Right cardiac atrium (tissue), 5 donors: ENCODE data around the gene SPG21. TPM values are rescaled to one million over a fixed set of nuclear protein-coding genes. Genes with fewer than 3 reads are reported as not detected.
"Not testable (repeated sequence)": the region's sequence is repeated elsewhere in the genome, so short reads cannot be mapped to it uniquely, and the experiment has no call there.

Experiments
- ATAC-seq, 2 donors: fragments of 200-7000 bp; cut with Tn5 transposase; one replicate each; pipeline versions ENCODE4 v1.8.0 to v1.9.1; 2020; ENCODE audit warnings: moderate library complexity in 2 of 2, mild to moderate bottlenecking in 1 of 2
- DNase-seq, 3 donors: peaks; one replicate each; pipeline ENCODE4 v3.0.0-alpha.2; 2020
- H3K27ac ChIP-seq: one replicate; pipeline ENCODE4 v1.5.1; 2013; ENCODE audit warnings: mild to moderate bottlenecking, low read length, control low read depth, moderate library complexity
- H3K27me3 ChIP-seq: one replicate; pipeline ENCODE4 v1.6.1; 2013; ENCODE audit not compliant: control insufficient read depth, insufficient read depth
- H3K4me1 ChIP-seq: one replicate; pipeline ENCODE4 v1.6.1; 2013; ENCODE audit warnings: low read length; ENCODE audit not compliant: control insufficient read depth, insufficient read depth
- H3K4me3 ChIP-seq: one replicate; pipeline ENCODE4 v1.5.1; 2013; ENCODE audit warnings: low read length, control low read depth
- H3K9me3 ChIP-seq: one replicate; pipeline ENCODE4 v1.6.1; 2013; ENCODE audit warnings: low read length; ENCODE audit not compliant: control insufficient read depth
- WGBS: extraction: QIAGEN DNeasy Blood & Tissue Kit; methylation state at CpG from one replicate; pipeline ENCODE4 v1.1.7; 2013; 5-methylcytosine and 5-hydroxymethylcytosine counted together
- intact Hi-C, 4 donors: fragments of 100-400 bp; cut with DNase I; formaldehyde crosslinking; loops; one replicate each; pipeline versions ENCODE4 v1.11.0 to v1.14.0; 2022 to 2023
- polyA plus RNA-seq: library from polyadenylated mRNA; stranded (reverse); fragments of 200-250 nt; gene quantifications from one replicate; pipeline ENCODE4 v1.2.3, GENCODE V29; 2013
- total RNA-seq, 4 donors: library from RNA; stranded (reverse); fragmentation: NEBNext Ultra II Directional; extraction: Animal tissue kit (Norgen Biotek cat#: 25700); gene quantifications; one replicate each; pipeline ENCODE4 v1.2.1, GENCODE V29; 2021
- donor health status: healthy with polysubstance abuse.
- donor health status: DM: no; HTN: yes; CAD: no.
- donor health status: DM: no; HTN: no; CAD: no.
- donor health status: DM: no; HTN: yes; CAD: no; lungs with severe emphysema.
- donor health status: DM: yes; HTN: yes; CAD: no.

SPG21 gene
- total and polyA plus RNA-seq, 5 donors: 49.8 to 59.3 (median 54.4) TPM

DNA sequence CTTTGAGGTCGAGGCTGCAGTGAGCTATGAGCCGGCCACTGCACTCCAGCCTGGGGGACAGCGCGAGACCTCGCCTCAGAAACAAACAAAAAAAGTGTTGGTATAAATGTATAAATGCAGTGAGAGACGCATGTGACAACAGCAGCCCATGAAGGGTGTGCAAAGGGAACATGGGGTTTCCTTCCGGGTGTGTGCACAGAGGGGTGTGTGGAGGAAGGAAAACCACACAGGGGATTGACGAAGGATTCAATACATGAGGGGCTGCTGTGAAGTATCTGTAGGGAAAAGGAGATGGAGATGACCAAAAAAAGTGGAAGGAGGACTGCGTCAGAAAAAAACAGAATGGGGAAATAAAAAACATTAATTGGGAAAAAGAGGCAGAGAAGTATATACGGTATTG lies 38.6 kb upstream of the SPG21 start:
- no peak overlapping the region for H3K27ac ChIP-seq
- intact Hi-C loops: no loop called here
- H3K4me1 ChIP-seq: peaks cover 7% of the 10 kb centered on the region
- WGBS: 54% methylated on average over 10 of the region's 10 CpGs
- DNase-seq (no peak), ATAC-seq (peak in 1 of 2 donors; percentile 9)
- H3K27me3 ChIP-seq: no peaks in the 10 kb centered on the region
- no peaks in the 10 kb centered on the region for H3K9me3 ChIP-seq
- peak overlapping the region; percentile 75 for H3K4me3 ChIP-seq

DNA sequence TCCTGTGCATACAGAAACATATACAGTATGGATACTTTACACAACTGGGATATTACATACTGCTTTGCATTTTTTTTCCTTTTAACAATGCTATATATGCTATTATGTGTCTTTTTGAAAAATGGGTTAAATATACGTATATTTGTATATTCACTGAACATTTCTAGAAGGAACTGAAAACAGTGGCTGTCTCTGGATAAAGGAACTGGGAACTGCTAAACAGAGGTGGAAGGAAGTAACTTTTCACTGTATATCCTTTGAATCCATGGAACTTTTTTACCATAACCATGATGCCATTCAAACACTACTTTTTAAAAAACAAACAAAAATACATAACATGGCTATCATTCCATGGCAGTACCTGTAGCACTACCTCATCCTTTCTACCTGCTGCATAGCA lies 37.9 kb upstream of the SPG21 start:
- ATAC-seq (no peak), DNase-seq (no peak)
- intact Hi-C loops: no loop called here
- no peak overlapping the region for H3K27ac ChIP-seq
- H3K9me3 ChIP-seq: no peaks in the 10 kb centered on the region
- H3K4me3 ChIP-seq: no peak overlapping the region
- WGBS: 76% methylated on average over 1 of the region's 1 CpG
- no peaks in the 10 kb centered on the region for H3K27me3 ChIP-seq
- peaks cover 7% of the 10 kb centered on the region for H3K4me1 ChIP-seq

- 85% methylated on average over 6 of the region's 6 CpGs for WGBS
- no peak for ATAC-seq
- no peaks in the 10 kb centered on the region for H3K9me3 ChIP-seq
These were observed 37.0 kb upstream of the SPG21 start for GRCh38 chr15:65026756-65027155.

GRCh38 chr15:65021488-65021887 lies 31.8 kb upstream of the SPG21 start:
- no peak for ATAC-seq
- no peaks in the 10 kb centered on the region for H3K4me1 ChIP-seq
- intact Hi-C loops: no loop called here
- H3K27ac ChIP-seq: no peak overlapping the region
- H3K4me3 ChIP-seq: no peak overlapping the region
- H3K27me3 ChIP-seq: no peaks in the 10 kb centered on the region
- no peaks in the 10 kb centered on the region for H3K9me3 ChIP-seq
- no peak for DNase-seq

More at GRCh38 chr15:65026756-65027155, 37.0 kb upstream of the SPG21 start:
- peaks cover 7% of the 10 kb centered on the region for H3K4me1 ChIP-seq
- intact Hi-C loops: no loop called here
- no peak overlapping the region for H3K4me3 ChIP-seq
- DNase-seq: no peak
- no peaks in the 10 kb centered on the region for H3K27me3 ChIP-seq
- H3K27ac ChIP-seq: no peak overlapping the region

GRCh38 chr15:65020419-65020818 lies 30.7 kb upstream of the SPG21 start:
- Histone ChIP-seq H3K4me3 (no peak overlapping the region), H3K27me3 (no peaks in the 10 kb centered on the region), H3K27ac (no peak overlapping the region), H3K9me3 (no peaks in the 10 kb centered on the region), H3K4me1 (no peaks in the 10 kb centered on the region)
- intact Hi-C loops: no loop called here
- whole genome bisulfite sequencing: 89% methylated on average over 1 of the region's 1 CpG
- DNase-seq (no peak), ATAC-seq (no peak)

DNA sequence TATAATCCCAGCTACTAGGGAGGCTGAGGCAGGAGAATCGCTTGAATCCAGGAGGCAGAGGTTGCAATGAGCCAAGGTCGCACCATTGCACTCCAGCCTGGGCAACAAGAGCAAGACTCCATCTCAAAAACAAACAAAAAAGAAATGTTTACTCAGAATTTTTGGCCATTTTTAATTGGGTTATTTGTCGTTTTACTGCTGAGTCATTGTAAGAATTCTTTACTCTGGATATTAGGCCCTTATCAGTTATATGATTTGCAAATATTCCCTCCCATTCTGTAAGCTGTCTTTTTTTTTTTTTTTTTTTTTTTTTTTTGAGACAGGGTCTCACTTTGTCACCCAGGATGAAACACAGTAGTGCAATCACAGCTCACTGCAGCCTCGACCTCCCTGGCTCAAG lies 21.5 kb upstream of the SPG21 start:
- intact Hi-C loops, H3K4me3 ChIP-seq, ATAC-seq, H3K27me3 ChIP-seq, H3K4me1 ChIP-seq, DNase-seq, H3K27ac ChIP-seq, H3K9me3 ChIP-seq: not testable (repeated sequence)
- WGBS: 89% methylated on average over 4 of the region's 4 CpGs

- ATAC-seq: no peak
- intact Hi-C loops: no loop called here
These were observed 19.3 kb upstream of the SPG21 start for GRCh38 chr15:65008983-65009382.

DNA sequence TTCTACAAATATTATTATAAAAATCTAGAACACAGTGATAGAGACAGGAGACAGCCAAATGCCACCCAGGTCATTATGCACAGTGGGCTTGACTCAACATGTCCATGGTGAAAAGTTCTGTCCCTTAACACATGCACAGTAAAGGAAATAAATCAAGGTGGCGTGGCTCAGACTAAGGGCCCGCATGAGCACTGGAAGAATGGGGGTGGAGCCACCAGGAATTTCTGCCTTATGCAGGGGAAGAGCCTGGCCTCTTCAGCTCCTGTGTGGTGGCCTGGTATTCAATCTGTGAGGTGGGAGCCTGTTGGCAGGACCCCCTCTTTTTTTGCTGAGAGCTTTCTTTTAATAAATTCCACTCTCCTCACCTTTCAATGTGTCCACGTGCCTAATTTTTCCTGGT lies 17.2 kb upstream of the SPG21 start:
- Histone ChIP-seq H3K27me3 (no peaks in the 10 kb centered on the region), H3K9me3 (no peaks in the 10 kb centered on the region), H3K4me1 (no peaks in the 10 kb centered on the region), H3K27ac (no peak overlapping the region), H3K4me3 (no peak overlapping the region)
- intact Hi-C loops: no loop called here
- DNase-seq: no peak
- WGBS: 89% methylated on average over 3 of the region's 3 CpGs
- ATAC-seq: no peak

More at GRCh38 chr15:65008983-65009382, 19.3 kb upstream of the SPG21 start:
- H3K4me1 ChIP-seq: no peaks in the 10 kb centered on the region
- H3K4me3 ChIP-seq: no peak overlapping the region
- no peaks in the 10 kb centered on the region for H3K27me3 ChIP-seq
- no peak overlapping the region for H3K27ac ChIP-seq
- H3K9me3 ChIP-seq: no peaks in the 10 kb centered on the region
- DNase-seq: no peak
- WGBS: 56% methylated on average over 2 of the region's 2 CpGs

DNA sequence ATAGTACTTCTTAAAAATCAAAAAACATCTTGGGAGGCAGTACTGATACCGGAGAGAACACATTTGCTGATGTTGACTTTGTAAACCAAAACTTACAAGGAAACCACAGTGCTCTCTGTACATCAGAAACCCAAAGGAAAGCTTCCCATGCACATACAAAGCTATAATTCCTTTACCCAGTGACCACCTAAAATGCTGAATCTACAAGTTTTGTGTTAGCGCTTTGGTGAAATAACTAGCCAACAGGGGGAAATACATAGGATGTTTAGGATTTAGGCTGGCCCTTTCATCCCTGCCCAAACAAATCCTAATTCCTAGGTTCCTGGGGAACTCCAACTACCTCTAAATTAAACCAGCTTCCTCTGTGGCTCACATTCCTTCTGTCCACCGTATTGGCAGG lies 15.3 kb upstream of the SPG21 start:
- H3K4me3 ChIP-seq: no peak overlapping the region
- no peaks in the 10 kb centered on the region for H3K9me3 ChIP-seq
- intact Hi-C loops: no loop called here
- no peak overlapping the region for H3K27ac ChIP-seq
- ATAC-seq (no peak), DNase-seq (no peak)
- no peaks in the 10 kb centered on the region for H3K4me1 ChIP-seq
- WGBS: 79% methylated on average over 3 of the region's 3 CpGs
- H3K27me3 ChIP-seq: no peaks in the 10 kb centered on the region

DNA sequence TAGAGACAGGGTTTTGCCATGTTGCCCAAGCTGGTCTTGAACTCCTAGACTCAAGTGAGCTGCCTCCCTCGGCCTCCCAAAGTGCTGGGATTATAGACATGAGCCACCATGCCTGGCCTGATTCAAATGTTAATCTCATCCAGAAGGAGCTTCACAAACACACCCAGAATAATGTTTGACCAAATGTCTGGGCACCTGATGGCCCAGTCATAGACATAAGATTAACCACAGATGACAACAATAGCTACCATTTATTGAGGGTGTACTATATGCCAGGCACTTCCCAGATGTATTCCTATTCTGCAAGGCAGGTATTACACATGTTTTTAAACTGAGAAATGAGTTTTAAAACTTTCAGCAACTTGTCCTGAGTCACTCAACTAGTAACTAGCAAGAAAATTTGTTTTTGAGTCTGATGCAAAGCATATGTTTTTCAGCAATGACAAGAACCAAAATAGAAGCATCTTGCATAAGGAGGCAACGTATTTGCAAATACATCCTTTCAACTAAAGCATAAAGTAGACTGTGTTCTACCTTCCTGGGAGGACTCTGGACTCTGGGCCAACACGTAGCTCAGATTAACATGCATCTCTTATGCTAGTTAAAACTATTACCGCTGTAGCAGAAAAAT lies 8.1 kb upstream of the SPG21 start:
- Histone ChIP-seq H3K4me1 (no peaks in the 10 kb centered on the region), H3K27me3 (no peaks in the 10 kb centered on the region), H3K4me3 (no peak overlapping the region), H3K27ac (no peak overlapping the region), H3K9me3 (no peaks in the 10 kb centered on the region)
- 91% methylated on average over 4 of the region's 4 CpGs for WGBS
- intact Hi-C loops: no loop called here
- no peak for DNase-seq
- ATAC-seq: no peak

- WGBS: 77% methylated on average over 5 of the region's 5 CpGs
These were observed 7.4 kb upstream of the SPG21 start for GRCh38 chr15:64997066-64997465.

GRCh38 chr15:64993290-64993689 lies 3.6 kb upstream of the SPG21 start:
- ATAC-seq (no peak), DNase-seq (no peak)
- Histone ChIP-seq H3K9me3 (no peaks in the 10 kb centered on the region), H3K4me1 (no peaks in the 10 kb centered on the region), H3K4me3 (no peak overlapping the region), H3K27ac (no peak overlapping the region), H3K27me3 (no peaks in the 10 kb centered on the region)
- 67% methylated on average over 1 of the region's 1 CpG for WGBS
- intact Hi-C loops: no loop called here

More at GRCh38 chr15:64997066-64997465, 7.4 kb upstream of the SPG21 start:
- Histone ChIP-seq H3K27me3 (no peaks in the 10 kb centered on the region), H3K9me3 (no peaks in the 10 kb centered on the region), H3K27ac (no peak overlapping the region), H3K4me1 (no peaks in the 10 kb centered on the region), H3K4me3 (no peak overlapping the region)
- no peak for DNase-seq
- intact Hi-C loops: no loop called here
- no peak for ATAC-seq
